ENCODE measurements around the gene TGFBR3.

DNA sequence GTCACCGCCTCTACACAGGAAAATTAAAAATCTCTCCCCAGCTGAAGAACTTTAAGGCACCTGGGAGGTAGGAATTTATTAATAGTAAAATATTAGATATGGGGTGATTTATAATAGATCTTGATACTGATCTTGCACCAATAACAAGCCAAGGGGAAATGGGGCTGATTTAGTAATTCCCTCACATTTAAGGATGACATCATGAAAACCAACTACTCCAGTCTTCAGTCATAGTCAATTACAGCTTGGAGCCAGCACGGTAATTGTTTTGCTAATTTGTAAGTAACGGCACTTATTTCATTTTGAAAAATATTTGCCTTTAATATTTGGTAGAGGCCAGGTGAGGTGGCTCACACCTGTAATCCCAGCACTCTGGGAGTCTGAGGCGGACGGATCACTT lies 92.8 kb downstream of the TGFBR3 start:
- TF ChIP-seq, protein P1, sequence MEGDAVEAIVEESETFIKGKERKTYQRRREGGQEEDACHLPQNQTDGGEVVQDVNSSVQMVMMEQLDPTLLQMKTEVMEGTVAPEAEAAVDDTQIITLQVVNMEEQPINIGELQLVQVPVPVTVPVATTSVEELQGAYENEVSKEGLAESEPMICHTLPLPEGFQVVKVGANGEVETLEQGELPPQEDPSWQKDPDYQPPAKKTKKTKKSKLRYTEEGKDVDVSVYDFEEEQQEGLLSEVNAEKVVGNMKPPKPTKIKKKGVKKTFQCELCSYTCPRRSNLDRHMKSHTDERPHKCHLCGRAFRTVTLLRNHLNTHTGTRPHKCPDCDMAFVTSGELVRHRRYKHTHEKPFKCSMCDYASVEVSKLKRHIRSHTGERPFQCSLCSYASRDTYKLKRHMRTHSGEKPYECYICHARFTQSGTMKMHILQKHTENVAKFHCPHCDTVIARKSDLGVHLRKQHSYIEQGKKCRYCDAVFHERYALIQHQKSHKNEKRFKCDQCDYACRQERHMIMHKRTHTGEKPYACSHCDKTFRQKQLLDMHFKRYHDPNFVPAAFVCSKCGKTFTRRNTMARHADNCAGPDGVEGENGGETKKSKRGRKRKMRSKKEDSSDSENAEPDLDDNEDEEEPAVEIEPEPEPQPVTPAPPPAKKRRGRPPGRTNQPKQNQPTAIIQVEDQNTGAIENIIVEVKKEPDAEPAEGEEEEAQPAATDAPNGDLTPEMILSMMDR (IDR thresholded peaks at IDR 0.05): no peak
- TF ChIP-seq POLR2AphosphoS5 (IDR thresholded peaks at IDR 0.05): no peak
